ENCODE results near the gene OLFML3. TPM values are rescaled to one million over a fixed set of nuclear protein-coding genes. Genes with fewer than 3 reads are reported as not detected.

Gene OLFML3
- total and polyA plus RNA-seq, 2 of the 8 experiments (the other 6 are each of a cell fraction or from before 2014, with no cell fraction given), result 56.0 to 72.3 TPM

- peaks cover 9 to 38% (median 21%) of the 10 kb centered on the region in 4 experiments for H3K4me1 ChIP-seq (replicated peaks in 1 of 4; ENCODE audit: control insufficient read depth in 3 of 4, insufficient read depth in 4 of 4, low read length in 3 of 4)
- TF ChIP-seq ASH2L (IDR thresholded peaks at IDR 0.05; ENCODE audit: low read length) (no peak), CEBPB (IDR thresholded peaks at IDR 0.05; ENCODE audit: low read depth, low read length) (peak; percentile 74; the same call in 1 of the 2 replicates), SIN3A (conservative IDR thresholded peaks at IDR 0.05 in 1 of 2, IDR thresholded peaks at IDR 0.05 in 1 of 2; ENCODE audit: low read depth in 1 of 2, low read length in 2 of 2) (no peak)
- no peak overlapping the region for H3K4me3 ChIP-seq (ENCODE audit: extremely low read depth in 1 of 4, insufficient read depth in 2 of 4, low read depth in 3 of 4, low read length in 4 of 4)
- H3K23me2 ChIP-seq (ENCODE audit: low read depth, low read length), result peaks cover 2% of the 10 kb centered on the region; the same call in 1 of the 2 replicates
- ChIA-PET POLR2A (ENCODE audit: partially characterized antibody) (interaction anchor here (1.0 kb wide), 1 partner anchor 56 kb away, joined by 3 read pairs; no protein-coding TSS in a partner anchor), CTCF (ENCODE audit: partially characterized antibody) (interaction anchor here (0.6 to 4.0 kb wide), 4 partner anchors 11 to 577 kb away, joined by 3 to 23 read pairs (median 6); no protein-coding TSS in a partner anchor)
- no peak overlapping the region for H3K23ac ChIP-seq (ENCODE audit: insufficient read length)
- H2BK120ac ChIP-seq (replicated peaks; ENCODE audit: low read depth, low read length), result peak overlapping the region; percentile 25
- FAIRE-seq, result no peak
- H2BK15ac ChIP-seq (ENCODE audit: low read length), result 0 out of 2 replicates have a peak overlapping the region, but pooled peaks have one; percentile 18
- no peak overlapping the region for H3K4ac ChIP-seq (replicated peaks; ENCODE audit: insufficient read length, low read depth, low read length)
- H4K8ac ChIP-seq (ENCODE audit: extremely low read depth, insufficient read depth, low read length), result no peak overlapping the region
- H2BK5ac ChIP-seq (ENCODE audit: low read depth, low read length), result peak overlapping the region; percentile 81; the same call in 1 of the 2 replicates
- H3K36me3 ChIP-seq (ENCODE audit: control insufficient read depth in 2 of 4, insufficient read depth in 4 of 4, low read length in 3 of 4), result peaks cover 0 to 18% (median 2%) of the 10 kb centered on the region in 4 experiments; a peak in 4 of 8 replicates
- H4K20me1 ChIP-seq (replicated peaks in 1 of 2; ENCODE audit: control insufficient read depth in 1 of 2, insufficient read depth in 2 of 2, low read length in 2 of 2), result no peaks in the 10 kb centered on the region
- H2BK12ac ChIP-seq (ENCODE audit: low read depth, low read length), result peak overlapping the region; percentile 75; the same call in 1 of the 2 replicates
- H4K91ac ChIP-seq (replicated peaks; ENCODE audit: insufficient read length, low read length), result peak overlapping the region; percentile 80
- peaks cover 0 to 15% of the 10 kb centered on the region in 2 experiments; a peak in 2 of 4 replicates for H3K79me2 ChIP-seq (ENCODE audit: control insufficient read depth in 1 of 2, insufficient read depth in 2 of 2, low read length in 2 of 2)
- no peak overlapping the region for H3K14ac ChIP-seq (ENCODE audit: insufficient read length)
- WGBS, 2 experiments (ENCODE audit: extremely low coverage in 1 of 2, insufficient coverage in 1 of 2, insufficient read length in 1 of 2, insufficient replicate concordance in 2 of 2, low coverage in 1 of 2, low lambda C conversion rate in 2 of 2, missing lambda C conversion rate in 1 of 2), result 81% methylated on average over 17 of the region's 18 CpGs; no CpG with 5 or more reads in 1 of the 2 experiments
- H4K5ac ChIP-seq (ENCODE audit: insufficient read length, low read depth, low read length), result peak overlapping the region; percentile 13
- H3K56ac ChIP-seq (replicated peaks; ENCODE audit: insufficient read length, low read depth, low read length), result no peak overlapping the region
- no peak for DNase-seq (ENCODE audit: low read depth in 1 of 2, low spot score in 2 of 2)
- H3K27me3 ChIP-seq (replicated peaks in 1 of 4; ENCODE audit: control insufficient read depth in 3 of 4, extremely low read depth in 1 of 4, insufficient read depth in 3 of 4, low read length in 3 of 4), result no peaks in the 10 kb centered on the region; a peak in 1 of 7 replicates
- H3K79me1 ChIP-seq (ENCODE audit: low read depth, low read length), result peaks cover 6% of the 10 kb centered on the region; the same call in 1 of the 2 replicates
- H3K9me3 ChIP-seq (ENCODE audit: insufficient read depth in 2 of 2, low read depth in 1 of 2, low read length in 1 of 2), result peaks cover 14 to 16% of the 10 kb centered on the region in 2 experiments; a peak in 3 of 4 replicates
- H2BK20ac ChIP-seq (ENCODE audit: low read length), result peak overlapping the region; percentile 43
- H3K18ac ChIP-seq (ENCODE audit: extremely low read depth, low read length), result peak overlapping the region; percentile 65
- H3K9ac ChIP-seq (replicated peaks in 1 of 4; ENCODE audit: extremely low read depth in 1 of 4, low read depth in 3 of 4, low read length in 3 of 4), result no peak overlapping the region
- H2AK5ac ChIP-seq (ENCODE audit: low read depth, low read length), result peak overlapping the region; percentile 54; the same call in 1 of the 2 replicates
- no peak overlapping the region for H3K27ac ChIP-seq (ENCODE audit: low read depth, low read length)
- no peak overlapping the region for H2AFZ ChIP-seq (ENCODE audit: low read length)
- H3K4me2 ChIP-seq (ENCODE audit: insufficient read depth in 1 of 2, low read depth in 2 of 2, low read length in 2 of 2), result peak overlapping the region in 1 of 2 experiments; percentile 50; a peak in 1 of 4 replicates
These were observed 3.0 kb downstream of the OLFML3 start for GRCh38 chr1:113981962-113982931.

Data from H1 (cell line).